IMR-90 (cell line): ENCODE data around the gene ALOX5AP. TPM values are rescaled to one million over a fixed set of nuclear protein-coding genes. Genes with fewer than 3 reads are reported as not detected.

Experiments
- ATAC-seq: fragments of 200-7000 bp; cut with Tn5 transposase; 2 replicates; pipeline ENCODE4 v1.9.1; 2020; ENCODE audit warnings: low read depth, mild to moderate bottlenecking, moderate library complexity
- BruUV-seq: library from RNA; stranded (reverse); fragments of 400-500 nt; replicated peaks from 2 replicates; lab custom pipeline; 2021; lab: Mats Ljungman, UMichigan
- CTCF ChIA-PET: fragments of 300-600 bp; formaldehyde crosslinking; extraction: SDS; loops from one replicate; lab custom pipeline; 2021; ENCODE audit warnings: antibody characterized with exemption; lab: Yijun Ruan, JAX
- POLR2A ChIA-PET: fragments of 300-600 bp; sonication (Branson Sonifier 250); formaldehyde crosslinking; loops from one replicate; lab custom pipeline; 2022; ENCODE audit warnings: antibody characterized with exemption; ENCODE audit not compliant: unreplicated experiment; lab: Charles Lee
- DNase-seq: peaks from one replicate; pipeline ENCODE4 v3.0.0; 2013
- H2AFZ ChIP-seq: replicated peaks from 2 replicates; pipeline ENCODE3; 2013; ENCODE audit warnings: low read length, mild to moderate bottlenecking; ENCODE audit not compliant: poor library complexity
- H2AK5ac ChIP-seq: 2 replicates; pipeline ENCODE4 v1.6.1; 2013; ENCODE audit warnings: low read depth, low read length, inconsistent platforms
- H2AK9ac ChIP-seq: replicated peaks from 2 replicates; pipeline ENCODE3; 2013; ENCODE audit warnings: mild to moderate bottlenecking, low read depth, low read length, moderate library complexity; ENCODE audit not compliant: poor library complexity
- H2BK120ac ChIP-seq: 2 replicates; pipeline ENCODE4 v1.6.1; 2013; ENCODE audit warnings: low read depth, low read length, inconsistent platforms
- H2BK15ac ChIP-seq: 3 replicates; pipeline ENCODE4 v1.6.1; 2013; ENCODE audit warnings: low read depth, low read length, inconsistent platforms
- H2BK20ac ChIP-seq: 2 replicates; pipeline ENCODE4 v1.6.1; 2013; ENCODE audit warnings: low read depth, mild to moderate bottlenecking, inconsistent platforms, low read length, moderate library complexity
- H2BK5ac ChIP-seq: 2 replicates; pipeline ENCODE4 v1.6.1; 2013; ENCODE audit warnings: mild to moderate bottlenecking, low read depth, low read length, inconsistent platforms; ENCODE audit not compliant: poor library complexity, severe bottlenecking
- H3K14ac ChIP-seq: replicated peaks from 2 replicates; pipeline ENCODE4 v1.6.1; 2013; ENCODE audit warnings: low read depth, low read length, inconsistent platforms
- H3K18ac ChIP-seq: 2 replicates; pipeline ENCODE4 v1.6.1; 2013; ENCODE audit warnings: low read depth, low read length, control low read depth
- H3K23ac ChIP-seq: 2 replicates; pipeline ENCODE4 v1.6.1; 2013; ENCODE audit warnings: low read depth, low read length, inconsistent platforms
- H3K27ac ChIP-seq: 2 replicates; pipeline ENCODE4 v1.5.1; 2013; ENCODE audit warnings: mild to moderate bottlenecking, control low read depth, low read length; ENCODE audit not compliant: insufficient read depth
- H3K27me3 ChIP-seq: 2 replicates; pipeline ENCODE4 v1.6.1; 2013; ENCODE audit warnings: low read length; ENCODE audit not compliant: control insufficient read depth, insufficient read depth
- H3K36me3 ChIP-seq: 2 replicates; pipeline ENCODE4 v1.6.1; 2013; ENCODE audit warnings: low read length, mixed read lengths; ENCODE audit not compliant: control insufficient read depth, insufficient read depth
- H3K4ac ChIP-seq: 2 replicates; pipeline ENCODE4 v1.6.1; 2013; ENCODE audit warnings: low read depth, low read length, inconsistent platforms
- H3K4me1 ChIP-seq: 2 replicates; pipeline ENCODE4 v1.6.1; 2013; ENCODE audit warnings: low read length, mixed read lengths; ENCODE audit not compliant: control insufficient read depth, insufficient read depth
- H3K4me2 ChIP-seq: 2 replicates; pipeline ENCODE4 v1.6.1; 2013; ENCODE audit warnings: low read depth, mild to moderate bottlenecking, control low read depth, low read length, moderate library complexity
- H3K4me3 ChIP-seq: 2 replicates; pipeline ENCODE4 v1.5.1; 2013; ENCODE audit warnings: low read depth, mild to moderate bottlenecking, control low read depth, low read length, moderate library complexity; ENCODE audit not compliant: insufficient read depth
- H3K56ac ChIP-seq: 2 replicates; pipeline ENCODE4 v1.6.1; 2013; ENCODE audit warnings: low read length, inconsistent platforms; ENCODE audit not compliant: insufficient read depth; ENCODE audit errors: extremely low read depth
- H3K79me1 ChIP-seq, 2 experiments: 2 replicates each; pipeline ENCODE4 v1.6.1; 2013; ENCODE audit warnings: low read length in 2 of 2, inconsistent platforms in 1 of 2, low read depth in 1 of 2
- H3K9ac ChIP-seq: 2 replicates; pipeline ENCODE4 v1.6.1; 2013; ENCODE audit warnings: low read depth, low read length, control low read depth
- H3K9me1 ChIP-seq: 2 replicates; pipeline ENCODE4 v1.6.1; 2013; ENCODE audit warnings: low read length, inconsistent platforms; ENCODE audit not compliant: insufficient read depth
- H3K9me3 ChIP-seq: 2 replicates; pipeline ENCODE4 v1.6.1; 2013; ENCODE audit warnings: low read length; ENCODE audit not compliant: control insufficient read depth, insufficient read depth
- H4K20me1 ChIP-seq: 2 replicates; pipeline ENCODE4 v1.6.1; 2013; ENCODE audit warnings: low read length, inconsistent platforms; ENCODE audit not compliant: insufficient read depth
- H4K5ac ChIP-seq: 2 replicates; pipeline ENCODE4 v1.6.1; 2013; ENCODE audit warnings: mild to moderate bottlenecking, low read depth, low read length, control low read depth
- H4K8ac ChIP-seq, 2 experiments: 2 replicates each; pipeline ENCODE4 v1.6.1; 2013; ENCODE audit warnings: low read depth in 2 of 2, low read length in 2 of 2, control low read depth in 1 of 2, inconsistent platforms in 1 of 2
- H4K91ac ChIP-seq: 2 replicates; pipeline ENCODE4 v1.6.1; 2013; ENCODE audit warnings: low read depth, low read length, inconsistent platforms; ENCODE audit not compliant: insufficient read depth
- BHLHE40 ChIP-seq: fragments of 150-350 bp; IDR thresholded peaks from 2 replicates; pipeline ENCODE4 v1.6.1; 2016; ENCODE audit warnings: mild to moderate bottlenecking, low read depth, low read length
- CEBPB ChIP-seq: IDR thresholded peaks from 2 replicates; pipeline ENCODE4 v1.6.1; 2012; ENCODE audit warnings: low read depth, low read length, improper control_type of control experiment
- CHD1 ChIP-seq: IDR thresholded peaks from 2 replicates; pipeline ENCODE4 v1.6.1; 2012; ENCODE audit warnings: low read depth, low read length, improper control_type of control experiment
- FOS ChIP-seq: fragments of 150-350 bp; IDR thresholded peaks from 2 replicates; pipeline ENCODE4 v1.6.1; 2016; ENCODE audit warnings: low read depth, low read length
- MAFK ChIP-seq: IDR thresholded peaks from 2 replicates; pipeline ENCODE4 v1.6.1; 2012; ENCODE audit warnings: low read depth, low read length, improper control_type of control experiment
- MAZ ChIP-seq: IDR thresholded peaks from 2 replicates; pipeline ENCODE4 v1.6.1; 2012; ENCODE audit warnings: low read depth, mild to moderate bottlenecking, low read length, improper control_type of control experiment, moderate library complexity, borderline replicate concordance
- NFE2L2 ChIP-seq: fragments of 150-350 bp; IDR thresholded peaks from 2 replicates; pipeline ENCODE4 v1.6.1; 2016; ENCODE audit warnings: low read depth, mild to moderate bottlenecking, low read length
- POLR2A ChIP-seq: IDR thresholded peaks from 2 replicates; pipeline ENCODE4 v1.6.1; 2012; ENCODE audit warnings: mild to moderate bottlenecking, low read depth, low read length
- RAD21 ChIP-seq: IDR thresholded peaks from 2 replicates; pipeline ENCODE4 v1.6.1; 2012; ENCODE audit warnings: low read length, improper control_type of control experiment
- RCOR1 ChIP-seq: IDR thresholded peaks from 2 replicates; pipeline ENCODE4 v1.6.1; 2012; ENCODE audit warnings: mild to moderate bottlenecking, low read length, improper control_type of control experiment; ENCODE audit not compliant: insufficient replicate concordance
- RFX5 ChIP-seq: IDR thresholded peaks from 2 replicates; pipeline ENCODE4 v1.8.0; 2012; ENCODE audit warnings: low read depth, mild to moderate bottlenecking, low read length, moderate library complexity
- SMC3 ChIP-seq: fragments of 150-350 bp; IDR thresholded peaks from 2 replicates; pipeline ENCODE4 v1.6.1; 2016; ENCODE audit warnings: low read depth, mild to moderate bottlenecking, antibody characterized with exemption, low read length, moderate library complexity
- WGBS, 2 experiments: methylation state at CpG; one replicate each; pipeline versions ENCODE4 v1.1.5 to v1.1.7; 2013; ENCODE audit warnings: missing lambda C conversion rate in 2 of 2; ENCODE audit not compliant: insufficient read length in 1 of 2; ENCODE audit errors: extremely low coverage in 2 of 2; 5-methylcytosine and 5-hydroxymethylcytosine counted together
- dilution Hi-C: fragments of 300-500 bp; cut with HindIII; formaldehyde crosslinking; loops from one replicate; pipeline ENCODE4 v1.14.3; 2018; ENCODE audit warnings: low sequenced_read_pairs; ENCODE audit not compliant: unreplicated experiment
- in situ Hi-C: fragments of 300-500 bp; cut with MboI; formaldehyde crosslinking; loops from 3 replicates; pipeline ENCODE4 v1.14.3; 2019; ENCODE audit warnings: low sequenced_read_pairs, inconsistent platforms, mixed read lengths
- intact Hi-C: fragments of 100-400 bp; cut with micrococcal nuclease; formaldehyde crosslinking; loops from 2 replicates; pipeline ENCODE4 v1.10.0; 2022
- polyA plus RNA-seq, 3 experiments: library from polyadenylated mRNA; depleted of rRNA; stranded (reverse); fragments of >200 nt; gene quantifications; 2 replicates each; pipeline ENCODE4 v1.2.3, GENCODE V29; 2012; ENCODE audit warnings: low replicate concordance in 1 of 3
- total RNA-seq: library from RNA; depleted of rRNA; stranded (reverse); fragments of >200 nt; gene quantifications from 2 replicates; pipeline ENCODE4 v1.2.3, GENCODE V29; 2012
- TF ChIP-seq, protein P1 (sequence below): fragments of 150-350 bp; IDR thresholded peaks from 2 replicates; pipeline ENCODE4 v1.6.1; 2016; ENCODE audit warnings: low read depth, mild to moderate bottlenecking, low read length, moderate library complexity, borderline replicate concordance
- TF ChIP-seq, protein P2 (sequence below): conservative IDR thresholded peaks from 2 replicates; pipeline ENCODE4 v1.5.1; 2012; ENCODE audit warnings: mild to moderate bottlenecking, low read depth, low read length, improper control_type of control experiment
- TF ChIP-seq, protein P3 (sequence below): fragments of 150-350 bp; IDR thresholded peaks from 2 replicates; pipeline ENCODE4 v1.6.1; 2017; ENCODE audit warnings: mild to moderate bottlenecking, antibody characterized with exemption, low read length, low read depth

ALOX5AP gene
- total and polyA plus RNA-seq, 2 of the 4 experiments (the other 2 are of a cell fraction): 0.62 TPM; not detected in 1

DNA sequence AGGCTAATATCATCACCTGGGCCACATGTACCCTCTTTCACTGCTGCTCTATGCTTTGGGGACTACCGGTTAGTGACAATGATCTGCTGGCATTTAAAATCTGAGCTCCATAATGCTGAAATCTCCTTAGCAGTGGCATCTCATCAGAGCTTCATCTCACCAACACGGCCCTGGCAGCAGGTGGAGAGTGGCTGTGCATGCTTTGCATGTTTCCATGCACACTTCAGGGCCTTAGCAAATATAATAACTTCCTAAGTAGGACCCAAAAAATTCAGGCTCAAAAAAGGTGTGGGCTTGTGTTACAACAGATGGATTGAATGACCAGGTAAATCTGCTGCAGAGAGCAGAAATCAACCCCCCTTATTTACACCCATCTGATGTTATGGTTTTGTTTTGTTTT, 55.2 kb downstream of the ALOX5AP start:
- in situ Hi-C loops: no loop called here
- BruUV-seq: no TSS peak
- Histone ChIP-seq H3K4ac (0 out of 2 replicates have a peak overlapping the region, but pooled peaks have one; percentile 64), H3K4me3 (no peak overlapping the region), H2BK20ac (no peak overlapping the region), H4K5ac (no peak overlapping the region), H3K27ac (no peak overlapping the region), H3K9me1 (peaks cover 16% of the 10 kb centered on the region), H2BK120ac (peak overlapping the region; percentile 1), H2AK5ac (peak overlapping the region; percentile 3; the same call in 1 of the 2 replicates), H2AK9ac (no peak overlapping the region), H4K91ac (no peak overlapping the region), H2BK15ac (no peak overlapping the region), H2BK5ac (no peak overlapping the region), H3K4me1 (peaks cover 23% of the 10 kb centered on the region), H2AFZ (no peak overlapping the region), H3K4me2 (no peak overlapping the region), H3K18ac (no peak overlapping the region), H3K27me3 (no peaks in the 10 kb centered on the region), H3K56ac (no peak overlapping the region), H3K9ac (no peak overlapping the region), H3K36me3 (no peaks in the 10 kb centered on the region), H4K8ac (no peak overlapping the region), H4K20me1 (no peaks in the 10 kb centered on the region), H3K14ac (no peak overlapping the region), H3K9me3 (no peaks in the 10 kb centered on the region), H3K79me1 (no peaks in the 10 kb centered on the region), H3K23ac (no peak overlapping the region)
- DNase-seq (no peak), ATAC-seq (no peak)
- WGBS, 2 experiments: no CpG with 5 or more reads among the region's 2 CpGs
- dilution Hi-C loops: no loop called here
- POLR2A ChIA-PET: interaction anchor here (0.9 kb wide), 1 partner anchor 100 kb away, joined by 5 read pairs; no protein-coding TSS in a partner anchor
- TF ChIP-seq MAFK (no peak), RCOR1 (no peak), POLR2A (no peak), RAD21 (no peak), FOS (no peak), NFE2L2 (no peak), CEBPB (no peak), BHLHE40 (no peak), MAZ (no peak), CHD1 (no peak), RFX5 (no peak), SMC3 (no peak)
- TF ChIP-seq, protein P1, sequence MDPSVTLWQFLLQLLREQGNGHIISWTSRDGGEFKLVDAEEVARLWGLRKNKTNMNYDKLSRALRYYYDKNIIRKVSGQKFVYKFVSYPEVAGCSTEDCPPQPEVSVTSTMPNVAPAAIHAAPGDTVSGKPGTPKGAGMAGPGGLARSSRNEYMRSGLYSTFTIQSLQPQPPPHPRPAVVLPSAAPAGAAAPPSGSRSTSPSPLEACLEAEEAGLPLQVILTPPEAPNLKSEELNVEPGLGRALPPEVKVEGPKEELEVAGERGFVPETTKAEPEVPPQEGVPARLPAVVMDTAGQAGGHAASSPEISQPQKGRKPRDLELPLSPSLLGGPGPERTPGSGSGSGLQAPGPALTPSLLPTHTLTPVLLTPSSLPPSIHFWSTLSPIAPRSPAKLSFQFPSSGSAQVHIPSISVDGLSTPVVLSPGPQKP: no peak
- TF ChIP-seq, protein P2, sequence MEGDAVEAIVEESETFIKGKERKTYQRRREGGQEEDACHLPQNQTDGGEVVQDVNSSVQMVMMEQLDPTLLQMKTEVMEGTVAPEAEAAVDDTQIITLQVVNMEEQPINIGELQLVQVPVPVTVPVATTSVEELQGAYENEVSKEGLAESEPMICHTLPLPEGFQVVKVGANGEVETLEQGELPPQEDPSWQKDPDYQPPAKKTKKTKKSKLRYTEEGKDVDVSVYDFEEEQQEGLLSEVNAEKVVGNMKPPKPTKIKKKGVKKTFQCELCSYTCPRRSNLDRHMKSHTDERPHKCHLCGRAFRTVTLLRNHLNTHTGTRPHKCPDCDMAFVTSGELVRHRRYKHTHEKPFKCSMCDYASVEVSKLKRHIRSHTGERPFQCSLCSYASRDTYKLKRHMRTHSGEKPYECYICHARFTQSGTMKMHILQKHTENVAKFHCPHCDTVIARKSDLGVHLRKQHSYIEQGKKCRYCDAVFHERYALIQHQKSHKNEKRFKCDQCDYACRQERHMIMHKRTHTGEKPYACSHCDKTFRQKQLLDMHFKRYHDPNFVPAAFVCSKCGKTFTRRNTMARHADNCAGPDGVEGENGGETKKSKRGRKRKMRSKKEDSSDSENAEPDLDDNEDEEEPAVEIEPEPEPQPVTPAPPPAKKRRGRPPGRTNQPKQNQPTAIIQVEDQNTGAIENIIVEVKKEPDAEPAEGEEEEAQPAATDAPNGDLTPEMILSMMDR: no peak
- TF ChIP-seq, protein P3, sequence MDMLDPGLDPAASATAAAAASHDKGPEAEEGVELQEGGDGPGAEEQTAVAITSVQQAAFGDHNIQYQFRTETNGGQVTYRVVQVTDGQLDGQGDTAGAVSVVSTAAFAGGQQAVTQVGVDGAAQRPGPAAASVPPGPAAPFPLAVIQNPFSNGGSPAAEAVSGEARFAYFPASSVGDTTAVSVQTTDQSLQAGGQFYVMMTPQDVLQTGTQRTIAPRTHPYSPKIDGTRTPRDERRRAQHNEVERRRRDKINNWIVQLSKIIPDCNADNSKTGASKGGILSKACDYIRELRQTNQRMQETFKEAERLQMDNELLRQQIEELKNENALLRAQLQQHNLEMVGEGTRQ: no peak
- intact Hi-C loops: loop anchor here (5.0 kb wide), 1 partner anchor 48 kb away; no protein-coding TSS in a partner anchor
- CTCF ChIA-PET: interaction anchor here (0.6 kb wide), 1 partner anchor 172 kb away, joined by 3 read pairs; no protein-coding TSS in a partner anchor
